ENCODE measurements around the gene ZFAND3.

- TF ChIP-seq, protein P1, sequence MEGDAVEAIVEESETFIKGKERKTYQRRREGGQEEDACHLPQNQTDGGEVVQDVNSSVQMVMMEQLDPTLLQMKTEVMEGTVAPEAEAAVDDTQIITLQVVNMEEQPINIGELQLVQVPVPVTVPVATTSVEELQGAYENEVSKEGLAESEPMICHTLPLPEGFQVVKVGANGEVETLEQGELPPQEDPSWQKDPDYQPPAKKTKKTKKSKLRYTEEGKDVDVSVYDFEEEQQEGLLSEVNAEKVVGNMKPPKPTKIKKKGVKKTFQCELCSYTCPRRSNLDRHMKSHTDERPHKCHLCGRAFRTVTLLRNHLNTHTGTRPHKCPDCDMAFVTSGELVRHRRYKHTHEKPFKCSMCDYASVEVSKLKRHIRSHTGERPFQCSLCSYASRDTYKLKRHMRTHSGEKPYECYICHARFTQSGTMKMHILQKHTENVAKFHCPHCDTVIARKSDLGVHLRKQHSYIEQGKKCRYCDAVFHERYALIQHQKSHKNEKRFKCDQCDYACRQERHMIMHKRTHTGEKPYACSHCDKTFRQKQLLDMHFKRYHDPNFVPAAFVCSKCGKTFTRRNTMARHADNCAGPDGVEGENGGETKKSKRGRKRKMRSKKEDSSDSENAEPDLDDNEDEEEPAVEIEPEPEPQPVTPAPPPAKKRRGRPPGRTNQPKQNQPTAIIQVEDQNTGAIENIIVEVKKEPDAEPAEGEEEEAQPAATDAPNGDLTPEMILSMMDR (IDR thresholded peaks at IDR 0.05; ENCODE audit: low read length): no peak
- TF ChIP-seq EZH2 (IDR thresholded peaks at IDR 0.05; ENCODE audit: borderline replicate concordance, low read length): no peak
Observed at GRCh38 chr6:38118791-38119365, 299.4 kb downstream of the ZFAND3 start.

Data from OCI-LY1 (cell line).